SK-N-SH treated with all-trans-retinoic acid at 6 μM for 48 hours (cell line): ENCODE data around the gene MAML2.

Experiments used
- ATAC-seq: fragments of 200-7000 bp; cut with Tn5 transposase; 3 replicates; pipeline ENCODE4 v1.9.1; 2020; ENCODE audit warnings: mild to moderate bottlenecking, moderate library complexity
- ARNTL ChIP-seq: fragments of 450-650 bp; formaldehyde crosslinking; IDR thresholded peaks from 2 replicates; pipeline ENCODE4 v1.5.0; 2020; ENCODE audit warnings: low read depth, mild to moderate bottlenecking, moderate library complexity, borderline replicate concordance
- BACH2 ChIP-seq: fragments of 250-450 bp; sonication (Bioruptor Pico); IDR thresholded peaks from 2 replicates; pipeline ENCODE4 v1.9.0; 2021; ENCODE audit warnings: mild to moderate bottlenecking, borderline replicate concordance
- CREB5 ChIP-seq: fragments of 250-450 bp; sonication (Bioruptor Pico); IDR thresholded peaks from 2 replicates; pipeline ENCODE4 v1.5.1; 2020; ENCODE audit warnings: low read depth, mild to moderate bottlenecking, moderate library complexity
- CSDC2 ChIP-seq: fragments of 250-450 bp; sonication (Bioruptor Pico); IDR thresholded peaks from 2 replicates; pipeline ENCODE4 v1.5.0; 2020; ENCODE audit warnings: mild to moderate bottlenecking, moderate library complexity
- ESRRG ChIP-seq: fragments of 250-450 bp; sonication (Bioruptor Pico); IDR thresholded peaks from 2 replicates; pipeline ENCODE4 v1.6.1; 2021; ENCODE audit warnings: mild to moderate bottlenecking
- ISL1 ChIP-seq: fragments of 250-450 bp; sonication (Bioruptor Pico); IDR thresholded peaks from 2 replicates; pipeline ENCODE4 v2.1.2; 2022; ENCODE audit warnings: mild to moderate bottlenecking, moderate library complexity
- OSR1 ChIP-seq: fragments of 250-450 bp; sonication (Bioruptor Pico); IDR thresholded peaks from 2 replicates; pipeline ENCODE4 v1.8.0; 2022; ENCODE audit warnings: moderate library complexity, mild to moderate bottlenecking, inconsistent platforms
- PPARA ChIP-seq: fragments of 250-450 bp; sonication (Bioruptor Pico); IDR thresholded peaks from 2 replicates; pipeline ENCODE4 v1.5.0; 2020; ENCODE audit warnings: mild to moderate bottlenecking, borderline replicate concordance
- RARB ChIP-seq: fragments of 250-450 bp; sonication (Bioruptor Pico); IDR thresholded peaks from 2 replicates; pipeline ENCODE4 v1.8.0; 2021; ENCODE audit warnings: mild to moderate bottlenecking, moderate library complexity
- SNAI2 ChIP-seq: fragments of 250-450 bp; sonication (Bioruptor Pico); IDR thresholded peaks from 2 replicates; pipeline ENCODE4 v1.5.0; 2020; ENCODE audit warnings: mild to moderate bottlenecking, moderate library complexity
- TCF4 ChIP-seq: fragments of 250-450 bp; sonication (Bioruptor Pico); IDR thresholded peaks from 2 replicates; pipeline ENCODE4 v1.8.0; 2021; ENCODE audit warnings: mild to moderate bottlenecking, moderate library complexity, borderline replicate concordance
- TSHZ2 ChIP-seq: fragments of 250-450 bp; sonication (Bioruptor Pico); IDR thresholded peaks from 2 replicates; pipeline ENCODE4 v1.5.0; 2020; ENCODE audit warnings: mild to moderate bottlenecking, moderate library complexity
- ZC3H10 ChIP-seq: fragments of 250-450 bp; sonication (Bioruptor Pico); IDR thresholded peaks from 2 replicates; pipeline ENCODE4 v1.5.1; 2021; ENCODE audit warnings: mild to moderate bottlenecking, moderate library complexity
- ZFP3 ChIP-seq: fragments of 250-450 bp; sonication (Bioruptor Pico); IDR thresholded peaks from 2 replicates; pipeline ENCODE4 v1.5.0; 2020; ENCODE audit warnings: mild to moderate bottlenecking, moderate library complexity
- ZNF565 ChIP-seq: fragments of 450-650 bp; formaldehyde crosslinking; conservative IDR thresholded peaks from 2 replicates; pipeline ENCODE4 v1.5.0; 2020; ENCODE audit warnings: low read depth, mild to moderate bottlenecking, moderate library complexity
- ZNF8 ChIP-seq: fragments of 450-650 bp; formaldehyde crosslinking; IDR thresholded peaks from 2 replicates; pipeline ENCODE4 v1.5.0; 2020; ENCODE audit warnings: mild to moderate bottlenecking, moderate library complexity
- TF ChIP-seq, protein P1 (sequence below): fragments of 250-450 bp; sonication (Bioruptor Pico); IDR thresholded peaks from 2 replicates; pipeline ENCODE4 v1.8.0; 2021; ENCODE audit warnings: low read depth, mild to moderate bottlenecking, moderate library complexity, borderline replicate concordance
- TF ChIP-seq, protein P2 (sequence below): fragments of 250-450 bp; sonication (Bioruptor Pico); IDR thresholded peaks from 2 replicates; pipeline ENCODE4 v1.8.0; 2020; ENCODE audit warnings: mild to moderate bottlenecking, moderate library complexity, borderline replicate concordance

The MAML2 gene

DNA sequence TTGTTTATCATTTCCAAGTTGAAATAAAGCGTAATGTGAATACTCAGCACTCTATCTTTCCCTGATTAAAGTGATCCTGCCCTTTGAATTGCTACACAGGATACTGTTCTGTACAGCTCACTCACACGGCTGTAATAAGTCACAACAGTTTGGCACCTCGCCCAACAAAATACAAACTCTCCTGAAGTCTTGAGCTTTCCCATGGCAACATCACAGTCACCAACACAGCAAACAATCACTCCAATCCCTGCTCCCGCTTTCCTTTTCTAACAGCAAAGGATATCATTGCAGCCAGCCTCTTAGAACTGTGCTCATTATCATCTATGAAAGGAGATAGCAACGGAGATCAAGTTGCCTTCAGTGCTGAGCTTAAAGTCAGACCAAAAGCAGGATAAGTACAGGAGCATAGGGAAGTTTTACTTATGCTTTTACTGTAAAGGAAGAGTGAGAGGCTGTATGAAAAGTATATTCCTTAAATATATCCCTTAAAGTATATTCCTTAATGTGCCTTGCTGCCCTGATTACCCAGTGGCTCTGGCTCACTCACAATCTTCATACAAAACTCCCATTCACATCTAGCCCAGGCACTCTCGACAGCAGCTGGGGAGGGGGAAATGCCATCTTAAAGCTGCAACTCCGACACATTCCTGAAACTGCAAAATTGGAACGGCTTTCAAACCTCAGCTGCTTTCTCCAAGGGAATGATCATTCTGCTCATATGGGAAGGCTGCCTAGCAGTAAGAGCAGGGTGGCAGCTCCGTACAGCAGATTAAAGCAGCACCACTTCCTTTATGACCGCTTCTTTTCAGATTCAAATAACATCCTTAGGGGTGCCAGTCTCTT lies 35.8 kb downstream of the MAML2 start:
- TF ChIP-seq ISL1 (CRISPR knock-in tag): peak; percentile 54
- TF ChIP-seq TSHZ2: no peak
- TF ChIP-seq, all 23 proteins: peak for 1
- ATAC-seq: peak; percentile 83

GRCh38 chr11:96306600-96306932 lies 36.4 kb downstream of the MAML2 start:
- no peak; the same call in 2 of the 3 replicates for ATAC-seq
- TF ChIP-seq TSHZ2 (no peak), ESRRG (CRISPR knock-in tag) (no peak), SNAI2 (CRISPR knock-in tag) (no peak), ZNF565 (CRISPR knock-in tag) (no peak), TCF4 (CRISPR knock-in tag) (no peak), RARB (CRISPR knock-in tag) (no peak), ISL1 (CRISPR knock-in tag) (no peak), CREB5 (CRISPR knock-in tag) (no peak)

DNA sequence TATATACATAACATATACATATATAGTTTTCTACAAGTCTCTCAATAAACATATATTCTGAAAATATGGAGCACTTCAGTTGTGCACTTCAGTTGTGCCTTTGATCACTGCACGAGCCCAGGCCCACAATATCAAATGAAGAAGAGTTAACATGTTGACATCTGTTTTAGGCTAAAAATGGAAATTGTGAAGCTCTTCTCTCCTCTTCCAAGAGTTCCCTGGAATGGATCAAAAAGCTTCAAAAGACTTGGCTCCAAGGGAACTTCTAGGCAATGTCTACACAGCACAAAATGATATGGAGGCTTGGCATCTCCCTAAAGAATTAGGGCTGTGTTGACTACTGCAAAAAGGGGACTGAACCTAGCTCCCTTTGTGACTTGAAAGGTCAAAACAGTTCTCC lies 36.9 kb downstream of the MAML2 start:
- TF ChIP-seq ISL1 (CRISPR knock-in tag): no peak
- TF ChIP-seq ESRRG (CRISPR knock-in tag): no peak
- no peak for TF ChIP-seq PPARA (CRISPR knock-in tag)
- no peak for ATAC-seq

DNA sequence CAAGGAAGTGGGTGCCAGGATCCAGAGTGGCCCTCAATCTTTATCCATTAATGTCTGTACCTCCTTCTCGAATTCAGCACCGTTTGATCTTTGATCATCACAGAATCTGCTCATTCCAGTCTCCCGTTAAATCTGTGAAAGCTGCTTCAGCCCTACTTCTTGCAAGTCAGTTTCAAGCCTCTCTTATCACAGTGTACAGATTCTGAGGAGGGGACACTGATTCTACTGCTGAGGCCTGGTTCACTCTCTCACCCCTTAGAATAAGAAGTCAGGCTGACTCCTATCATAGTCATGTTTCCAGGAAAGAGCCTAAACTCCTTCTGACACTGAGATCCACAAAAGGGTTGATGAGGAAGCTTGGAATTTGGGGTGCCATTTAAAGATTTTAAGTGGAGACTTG lies 39.0 kb downstream of the MAML2 start:
- no peak for ATAC-seq
- TF ChIP-seq ZNF8 (CRISPR knock-in tag) (no peak), ZFP3 (CRISPR knock-in tag) (no peak), TSHZ2 (no peak), ZNF565 (CRISPR knock-in tag) (no peak), CSDC2 (CRISPR knock-in tag) (no peak), ISL1 (CRISPR knock-in tag) (no peak), CREB5 (CRISPR knock-in tag) (no peak), TCF4 (CRISPR knock-in tag) (no peak), ARNTL (CRISPR knock-in tag) (no peak), ZC3H10 (CRISPR knock-in tag) (no peak), PPARA (CRISPR knock-in tag) (no peak), BACH2 (CRISPR knock-in tag) (no peak), OSR1 (CRISPR knock-in tag) (no peak)
- TF ChIP-seq, protein P1, sequence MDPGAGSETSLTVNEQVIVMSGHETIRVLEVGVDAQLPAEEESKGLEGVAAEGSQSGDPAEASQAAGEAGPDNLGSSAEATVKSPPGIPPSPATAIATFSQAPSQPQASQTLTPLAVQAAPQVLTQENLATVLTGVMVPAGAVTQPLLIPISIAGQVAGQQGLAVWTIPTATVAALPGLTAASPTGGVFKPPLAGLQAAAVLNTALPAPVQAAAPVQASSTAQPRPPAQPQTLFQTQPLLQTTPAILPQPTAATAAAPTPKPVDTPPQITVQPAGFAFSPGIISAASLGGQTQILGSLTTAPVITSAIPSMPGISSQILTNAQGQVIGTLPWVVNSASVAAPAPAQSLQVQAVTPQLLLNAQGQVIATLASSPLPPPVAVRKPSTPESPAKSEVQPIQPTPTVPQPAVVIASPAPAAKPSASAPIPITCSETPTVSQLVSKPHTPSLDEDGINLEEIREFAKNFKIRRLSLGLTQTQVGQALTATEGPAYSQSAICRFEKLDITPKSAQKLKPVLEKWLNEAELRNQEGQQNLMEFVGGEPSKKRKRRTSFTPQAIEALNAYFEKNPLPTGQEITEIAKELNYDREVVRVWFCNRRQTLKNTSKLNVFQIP: no peak
- TF ChIP-seq, protein P2, sequence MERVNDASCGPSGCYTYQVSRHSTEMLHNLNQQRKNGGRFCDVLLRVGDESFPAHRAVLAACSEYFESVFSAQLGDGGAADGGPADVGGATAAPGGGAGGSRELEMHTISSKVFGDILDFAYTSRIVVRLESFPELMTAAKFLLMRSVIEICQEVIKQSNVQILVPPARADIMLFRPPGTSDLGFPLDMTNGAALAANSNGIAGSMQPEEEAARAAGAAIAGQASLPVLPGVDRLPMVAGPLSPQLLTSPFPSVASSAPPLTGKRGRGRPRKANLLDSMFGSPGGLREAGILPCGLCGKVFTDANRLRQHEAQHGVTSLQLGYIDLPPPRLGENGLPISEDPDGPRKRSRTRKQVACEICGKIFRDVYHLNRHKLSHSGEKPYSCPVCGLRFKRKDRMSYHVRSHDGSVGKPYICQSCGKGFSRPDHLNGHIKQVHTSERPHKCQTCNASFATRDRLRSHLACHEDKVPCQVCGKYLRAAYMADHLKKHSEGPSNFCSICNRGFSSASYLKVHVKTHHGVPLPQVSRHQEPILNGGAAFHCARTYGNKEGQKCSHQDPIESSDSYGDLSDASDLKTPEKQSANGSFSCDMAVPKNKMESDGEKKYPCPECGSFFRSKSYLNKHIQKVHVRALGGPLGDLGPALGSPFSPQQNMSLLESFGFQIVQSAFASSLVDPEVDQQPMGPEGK (CRISPR knock-in tag): no peak
